Trophoblast cell (in vitro differentiated cells and primary cell): Measurements from ENCODE around the gene KIF1C.

Experiments used
- DNase-seq, 2 donors: peaks; one replicate each; pipeline ENCODE4 v3.0.0-alpha.2; 2016
- H2AFZ ChIP-seq: 2 replicates; pipeline ENCODE4 v1.6.1; 2013; ENCODE audit warnings: low read length, moderate library complexity, mild to moderate bottlenecking; ENCODE audit not compliant: insufficient read depth, poor library complexity
- H2AK5ac ChIP-seq: 2 replicates; pipeline ENCODE4 v1.6.1; 2013; ENCODE audit warnings: mild to moderate bottlenecking, low read length
- H2BK120ac ChIP-seq: 2 replicates; pipeline ENCODE4 v1.6.1; 2013; ENCODE audit warnings: low read length, mild to moderate bottlenecking, moderate library complexity; ENCODE audit not compliant: insufficient read depth, poor library complexity
- H2BK12ac ChIP-seq: 2 replicates; pipeline ENCODE4 v1.6.1; 2013; ENCODE audit warnings: mild to moderate bottlenecking, low read length, moderate library complexity
- H2BK5ac ChIP-seq: 2 replicates; pipeline ENCODE4 v1.6.1; 2013; ENCODE audit warnings: low read length, low read depth, moderate library complexity, mild to moderate bottlenecking; ENCODE audit not compliant: poor library complexity
- H3K14ac ChIP-seq: 2 replicates; pipeline ENCODE4 v1.6.1; 2013; ENCODE audit warnings: mild to moderate bottlenecking, low read length
- H3K18ac ChIP-seq: 2 replicates; pipeline ENCODE4 v1.6.1; 2013; ENCODE audit warnings: mild to moderate bottlenecking, low read length
- H3K23ac ChIP-seq: 2 replicates; pipeline ENCODE4 v1.6.1; 2013; ENCODE audit warnings: low read length
- H3K27ac ChIP-seq: 2 replicates; pipeline ENCODE4 v1.5.1; 2013; ENCODE audit warnings: low read depth, mild to moderate bottlenecking, inconsistent platforms, low read length, moderate library complexity
- H3K27me3 ChIP-seq: 2 replicates; pipeline ENCODE4 v1.6.1; 2013; ENCODE audit warnings: inconsistent platforms, mild to moderate bottlenecking, low read length, moderate library complexity; ENCODE audit not compliant: insufficient read depth
- H3K36me3 ChIP-seq, 2 experiments: 1 replicate in 1 of 2; 2 replicates in 1 of 2; pipeline ENCODE4 v1.6.1; 2013; ENCODE audit warnings: low read length in 2 of 2, mild to moderate bottlenecking in 2 of 2, moderate library complexity in 1 of 2; ENCODE audit not compliant: insufficient read depth in 2 of 2, control insufficient read depth in 1 of 2
- H3K4ac ChIP-seq: 2 replicates; pipeline ENCODE4 v1.6.1; 2013; ENCODE audit warnings: low read depth, mild to moderate bottlenecking, low read length, moderate library complexity
- H3K4me1 ChIP-seq, 2 experiments: 1 replicate in 1 of 2; 2 replicates in 1 of 2; pipeline ENCODE4 v1.6.1; 2013; ENCODE audit warnings: low read length in 2 of 2, mild to moderate bottlenecking in 2 of 2, moderate library complexity in 1 of 2; ENCODE audit not compliant: insufficient read depth in 2 of 2, control insufficient read depth in 1 of 2
- H3K4me2 ChIP-seq: 2 replicates; pipeline ENCODE4 v1.6.1; 2013; ENCODE audit warnings: inconsistent platforms, mild to moderate bottlenecking, low read length, moderate library complexity
- H3K4me3 ChIP-seq: 2 replicates; pipeline ENCODE4 v1.5.1; 2013; ENCODE audit warnings: mild to moderate bottlenecking, low read depth, low read length, inconsistent platforms
- H3K79me1 ChIP-seq: one replicate; pipeline ENCODE4 v1.6.1; 2013; ENCODE audit warnings: low read length
- H3K79me2 ChIP-seq: 2 replicates; pipeline ENCODE4 v1.6.1; 2013; ENCODE audit warnings: low read length, mild to moderate bottlenecking; ENCODE audit not compliant: control insufficient read depth, insufficient read depth, poor library complexity
- H3K9ac ChIP-seq: 2 replicates; pipeline ENCODE4 v1.6.1; 2013; ENCODE audit warnings: mild to moderate bottlenecking, low read length
- H3K9me3 ChIP-seq: 2 replicates; pipeline ENCODE4 v1.6.1; 2013; ENCODE audit warnings: low read depth, mild to moderate bottlenecking, control low read depth, inconsistent platforms, low read length; ENCODE audit not compliant: insufficient read depth
- H4K12ac ChIP-seq: 2 replicates; pipeline ENCODE4 v1.6.1; 2013; ENCODE audit warnings: low read depth, mild to moderate bottlenecking, low read length, moderate library complexity
- H4K8ac ChIP-seq: 2 replicates; pipeline ENCODE4 v1.6.1; 2013; ENCODE audit warnings: low read depth, mild to moderate bottlenecking, low read length, moderate library complexity
- H4K91ac ChIP-seq: one replicate; pipeline ENCODE4 v1.6.1; 2013; ENCODE audit warnings: low read depth, mild to moderate bottlenecking, low read length, moderate library complexity
- WGBS: extraction: QIAGEN DNeasy Blood & Tissue Kit; methylation state at CpG from one replicate; pipeline ENCODE4 v1.1.7; 2013; ENCODE audit warnings: missing lambda C conversion rate; ENCODE audit not compliant: insufficient read length, insufficient coverage; ENCODE audit errors: extremely low coverage; 5-methylcytosine and 5-hydroxymethylcytosine counted together

KIF1C gene

GRCh38 chr17:4967539-4968485 is 29.9 kb upstream of the KIF1C start, which contains the start of gene SPAG7:
SPAG7 (minus strand) TSS chr17:4967817; CDS start chr17:4967804, 13 bp downstream.
- H3K4me2 ChIP-seq, result peak within 1 kb of the TSS; percentile 87
- H3K9me3 ChIP-seq, result no peaks in the 10 kb centered on the region
- H3K4me3 ChIP-seq, result peak within 1 kb of the TSS; percentile 84
- peaks cover 27% of the 10 kb centered on the region for H3K79me1 ChIP-seq
- H3K27ac ChIP-seq, result peak within 1 kb of the TSS; percentile 99
- peak within 1 kb of the TSS; percentile 91 for H4K8ac ChIP-seq
- H3K79me2 ChIP-seq, result peaks cover 19% of the 10 kb centered on the region
- H2AK5ac ChIP-seq, result peak within 1 kb of the TSS; percentile 94
- peak within 1 kb of the TSS; percentile 90 for H3K18ac ChIP-seq
- peak within 1 kb of the TSS; percentile 98 for H4K91ac ChIP-seq
- peak within 1 kb of the TSS; percentile 26 for H2BK12ac ChIP-seq
- no peak within 1 kb of the TSS for H3K23ac ChIP-seq
- peak within 1 kb of the TSS; percentile 93 for H4K12ac ChIP-seq
- H3K4me1 ChIP-seq, result peaks cover 15 to 20% of the 10 kb centered on the region in 2 experiments
- WGBS, result no CpG with 5 or more reads among the region's 66 CpGs
- peak within 1 kb of the TSS; percentile 77 for H2AFZ ChIP-seq
- H3K27me3 ChIP-seq, result no peaks in the 10 kb centered on the region
- H2BK5ac ChIP-seq, result peak within 1 kb of the TSS; percentile 92
- H3K36me3 ChIP-seq, result peaks cover 15 to 22% of the 10 kb centered on the region in 2 experiments
- DNase-seq, result peak; percentile 94 to 97
- peak within 1 kb of the TSS; percentile 97 for H3K9ac ChIP-seq
- H3K4ac ChIP-seq, result peak within 1 kb of the TSS; percentile 88
- H2BK120ac ChIP-seq, result peak within 1 kb of the TSS; percentile 84
- peak within 1 kb of the TSS; percentile 93 for H3K14ac ChIP-seq

DNA sequence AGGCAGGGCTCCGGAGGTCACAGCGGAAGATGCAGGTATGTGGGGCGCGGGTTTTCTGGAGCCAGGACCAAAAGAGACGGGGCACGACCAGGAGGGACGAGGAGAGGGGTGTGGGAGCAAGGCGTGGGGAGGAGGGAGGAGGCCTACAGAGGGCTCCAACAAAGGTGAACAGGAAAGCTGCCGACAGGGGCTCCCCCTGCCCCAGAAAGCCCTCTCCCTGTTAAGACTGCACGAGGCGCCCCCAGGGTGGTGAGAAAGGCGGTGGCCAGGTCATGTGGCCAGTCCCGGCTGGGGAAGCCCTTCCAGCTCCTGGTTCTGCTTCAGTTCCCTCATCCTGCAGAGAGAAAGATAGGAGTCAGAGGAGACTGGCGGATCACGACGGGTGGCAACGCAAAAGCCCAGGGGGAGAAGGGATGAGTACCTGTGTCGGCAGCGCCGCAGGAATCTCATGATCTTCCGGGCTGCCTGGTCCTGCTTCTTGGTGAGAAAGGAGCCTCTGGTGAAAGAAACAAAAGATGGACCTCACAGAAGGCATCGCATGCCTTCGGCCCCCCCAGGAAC is 29.2 kb upstream of the KIF1C start:
- H2BK12ac ChIP-seq, result peak overlapping the region; percentile 26
- no CpG with 5 or more reads among the region's 23 CpGs for WGBS

GRCh38 chr17:4969047-4969550 is 28.7 kb upstream of the KIF1C start:
- DNase-seq, result peak; percentile 56 to 81
- Histone ChIP-seq H3K14ac (peak overlapping the region; percentile 92), H4K91ac (peak overlapping the region; percentile 94), H2AK5ac (peak overlapping the region; percentile 94), H4K12ac (peak overlapping the region; percentile 85), H2BK12ac (peak overlapping the region; percentile 13), H3K23ac (no peak overlapping the region), H3K9me3 (no peaks in the 10 kb centered on the region), H3K36me3 (peaks cover 23 to 28% of the 10 kb centered on the region in 2 experiments), H3K79me2 (peaks cover 19% of the 10 kb centered on the region), H4K8ac (peak overlapping the region; percentile 85), H3K4me1 (peaks cover 15 to 20% of the 10 kb centered on the region in 2 experiments), H2BK120ac (peak overlapping the region; percentile 55), H3K4me3 (peak overlapping the region; percentile 79), H2AFZ (peak overlapping the region; percentile 57), H3K4me2 (peak overlapping the region; percentile 67), H3K9ac (peak overlapping the region; percentile 87), H3K18ac (peak overlapping the region; percentile 90), H3K27ac (peak overlapping the region; percentile 96), H2BK5ac (peak overlapping the region; percentile 86), H3K79me1 (peaks cover 27% of the 10 kb centered on the region), H3K4ac (peak overlapping the region; percentile 88), H3K27me3 (no peaks in the 10 kb centered on the region)
- no CpG with 5 or more reads among the region's 15 CpGs for WGBS

More for the DNA sequence above, 29.2 kb upstream of the KIF1C start:
- Histone ChIP-seq H2AK5ac (peak overlapping the region; percentile 94), H2BK120ac (peak overlapping the region; percentile 55), H3K4me2 (peak overlapping the region; percentile 67), H3K27me3 (no peaks in the 10 kb centered on the region), H3K4ac (peak overlapping the region; percentile 88), H3K14ac (peak overlapping the region; percentile 92), H3K9ac (peak overlapping the region; percentile 87), H4K91ac (peak overlapping the region; percentile 94), H3K79me2 (peaks cover 19% of the 10 kb centered on the region), H3K18ac (peak overlapping the region; percentile 90), H3K4me3 (peak overlapping the region; percentile 79), H3K9me3 (no peaks in the 10 kb centered on the region), H4K12ac (peak overlapping the region; percentile 85), H3K23ac (no peak overlapping the region), H3K36me3 (peaks cover 20 to 26% of the 10 kb centered on the region in 2 experiments), H4K8ac (peak overlapping the region; percentile 85), H3K79me1 (peaks cover 27% of the 10 kb centered on the region), H2AFZ (peak overlapping the region; percentile 77), H3K4me1 (peaks cover 15 to 20% of the 10 kb centered on the region in 2 experiments), H2BK5ac (peak overlapping the region; percentile 86), H3K27ac (peak overlapping the region; percentile 96)
- peak in 1 of 2 donors; percentile 54 for DNase-seq

DNA sequence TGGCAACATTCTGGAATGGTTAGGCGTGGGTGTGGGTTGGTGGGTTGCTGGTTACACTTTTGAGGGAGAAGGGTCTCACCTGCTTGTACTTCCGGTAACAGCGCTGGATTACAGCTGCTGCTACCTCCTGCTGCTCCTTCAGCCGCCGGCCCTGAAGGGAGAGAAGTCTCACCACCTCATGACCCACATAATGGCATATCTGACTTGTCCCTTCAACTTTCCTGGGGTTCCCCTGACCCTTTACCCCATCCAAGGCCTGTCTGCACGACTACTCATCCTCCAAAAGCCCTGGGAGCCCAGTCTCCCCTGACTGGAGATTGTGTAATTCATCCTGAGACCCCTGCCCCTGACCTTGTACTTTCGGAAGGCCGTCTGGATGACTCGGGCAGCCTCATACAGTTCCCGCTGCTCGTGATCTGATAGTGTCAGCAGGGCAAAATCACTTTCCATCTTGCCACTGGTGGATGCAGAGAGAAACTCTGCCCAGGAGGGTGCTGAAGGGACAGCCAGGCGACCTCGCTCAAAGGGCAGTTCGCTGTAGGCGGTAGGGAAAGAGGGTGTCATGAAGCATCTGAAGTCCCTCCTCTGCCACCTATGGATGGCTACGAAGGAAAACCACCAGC is 28.1 kb upstream of the KIF1C start:
- no peak overlapping the region for H3K9ac ChIP-seq
- H2BK120ac ChIP-seq, result no peak overlapping the region
- no peaks in the 10 kb centered on the region for H3K9me3 ChIP-seq
- no peak overlapping the region for H2AFZ ChIP-seq
- H3K79me2 ChIP-seq, result peaks cover 19% of the 10 kb centered on the region
- no CpG with 5 or more reads among the region's 16 CpGs for WGBS
- H3K4me2 ChIP-seq, result peak overlapping the region; percentile 67
- H3K79me1 ChIP-seq, result peaks cover 27% of the 10 kb centered on the region
- no peak overlapping the region for H3K4me3 ChIP-seq
- H3K36me3 ChIP-seq, result peaks cover 23 to 29% of the 10 kb centered on the region in 2 experiments
- no peak overlapping the region for H2BK5ac ChIP-seq
- peaks cover 15 to 20% of the 10 kb centered on the region in 2 experiments for H3K4me1 ChIP-seq
- DNase-seq, result no peak
- H3K27ac ChIP-seq, result peak overlapping the region; percentile 96
- no peak overlapping the region for H4K8ac ChIP-seq
- peak overlapping the region; percentile 15 for H3K18ac ChIP-seq
- no peaks in the 10 kb centered on the region for H3K27me3 ChIP-seq
- no peak overlapping the region for H2AK5ac ChIP-seq
- peak overlapping the region; percentile 67 for H4K91ac ChIP-seq
- no peak overlapping the region for H2BK12ac ChIP-seq
- H3K4ac ChIP-seq, result peak overlapping the region; percentile 39
- peak overlapping the region; percentile 8 for H3K14ac ChIP-seq
- no peak overlapping the region for H3K23ac ChIP-seq
- peak overlapping the region; percentile 10 for H4K12ac ChIP-seq
